Measurements from ENCODE around the gene TP53BP2.
"Not testable (repeated sequence)": the region's sequence is repeated elsewhere in the genome, so short reads cannot be mapped to it uniquely, and the experiment has no call there.

Gene TP53BP2

DNA sequence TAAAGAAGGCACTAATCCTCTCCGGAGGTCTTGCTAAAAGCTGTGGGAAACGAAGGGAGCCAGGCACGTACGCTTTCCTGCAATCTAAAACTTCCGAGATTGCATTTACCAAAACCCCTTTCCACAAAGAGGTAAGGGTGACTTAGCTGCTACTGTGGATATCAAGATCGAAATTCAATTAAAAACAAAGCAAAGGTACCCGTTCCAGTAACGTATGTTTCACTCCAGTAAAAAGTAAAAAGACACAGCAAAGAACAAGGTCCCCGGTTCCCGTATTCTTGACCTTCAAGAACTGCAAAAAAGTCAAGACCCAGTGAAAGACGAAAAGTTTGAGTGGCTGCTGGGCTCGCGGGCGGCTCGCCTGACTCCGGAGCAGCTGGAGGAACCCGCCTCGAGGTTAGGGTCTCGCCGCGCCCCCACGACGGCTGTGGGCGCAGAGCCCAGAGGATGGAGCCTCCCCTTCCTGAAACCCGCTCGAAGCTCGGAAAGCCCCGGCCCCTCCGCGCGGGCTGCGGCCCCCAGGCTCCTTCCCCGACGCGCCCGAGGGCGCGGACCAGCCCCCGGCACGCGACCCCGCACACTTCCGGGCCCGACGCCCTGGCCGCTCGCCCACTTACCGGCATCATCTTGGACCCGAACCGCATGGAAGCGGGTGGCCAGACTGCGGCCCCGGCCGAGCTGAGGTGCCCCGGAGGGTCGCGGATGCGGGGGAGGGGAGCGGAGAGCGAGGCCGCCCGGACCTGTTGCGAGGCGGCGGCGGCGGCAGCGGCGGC is 524 bp downstream of the TP53BP2 start:
- peak overlapping the region; percentile 79 for H3K4me3 ChIP-seq (ENCODE audit: low read depth, low read length)
- TF ChIP-seq POLR2A (IDR thresholded peaks at IDR 0.05; ENCODE audit: extremely low read depth, insufficient read length) (no peak), MYC (IDR thresholded peaks at IDR 0.05; ENCODE audit: low read depth, low read length) (no peak)
- TF ChIP-seq, protein P1, sequence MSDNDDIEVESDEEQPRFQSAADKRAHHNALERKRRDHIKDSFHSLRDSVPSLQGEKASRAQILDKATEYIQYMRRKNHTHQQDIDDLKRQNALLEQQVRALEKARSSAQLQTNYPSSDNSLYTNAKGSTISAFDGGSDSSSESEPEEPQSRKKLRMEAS (IDR thresholded peaks at IDR 0.05; ENCODE audit: low read depth, low read length), result peak; percentile 20; the same call in 1 of the 2 replicates
- TF ChIP-seq, protein P2, sequence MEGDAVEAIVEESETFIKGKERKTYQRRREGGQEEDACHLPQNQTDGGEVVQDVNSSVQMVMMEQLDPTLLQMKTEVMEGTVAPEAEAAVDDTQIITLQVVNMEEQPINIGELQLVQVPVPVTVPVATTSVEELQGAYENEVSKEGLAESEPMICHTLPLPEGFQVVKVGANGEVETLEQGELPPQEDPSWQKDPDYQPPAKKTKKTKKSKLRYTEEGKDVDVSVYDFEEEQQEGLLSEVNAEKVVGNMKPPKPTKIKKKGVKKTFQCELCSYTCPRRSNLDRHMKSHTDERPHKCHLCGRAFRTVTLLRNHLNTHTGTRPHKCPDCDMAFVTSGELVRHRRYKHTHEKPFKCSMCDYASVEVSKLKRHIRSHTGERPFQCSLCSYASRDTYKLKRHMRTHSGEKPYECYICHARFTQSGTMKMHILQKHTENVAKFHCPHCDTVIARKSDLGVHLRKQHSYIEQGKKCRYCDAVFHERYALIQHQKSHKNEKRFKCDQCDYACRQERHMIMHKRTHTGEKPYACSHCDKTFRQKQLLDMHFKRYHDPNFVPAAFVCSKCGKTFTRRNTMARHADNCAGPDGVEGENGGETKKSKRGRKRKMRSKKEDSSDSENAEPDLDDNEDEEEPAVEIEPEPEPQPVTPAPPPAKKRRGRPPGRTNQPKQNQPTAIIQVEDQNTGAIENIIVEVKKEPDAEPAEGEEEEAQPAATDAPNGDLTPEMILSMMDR (IDR thresholded peaks at IDR 0.05; ENCODE audit: low read depth, low read length), result no peak

DNA sequence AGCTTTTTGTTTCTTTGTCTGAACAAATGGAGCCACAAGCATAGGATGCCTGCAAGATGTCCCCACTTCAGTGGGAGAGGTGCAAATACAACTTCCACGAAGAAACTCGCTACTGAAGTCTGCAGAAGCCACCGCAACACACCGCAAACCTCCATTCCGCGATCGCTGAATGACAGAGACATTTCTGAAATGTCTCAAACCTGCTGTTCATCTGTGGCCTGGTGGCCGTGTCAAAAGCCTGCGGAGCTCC is 1.0 kb downstream of the TP53BP2 start:
- no peak for DNase-seq (ENCODE audit: low read depth)
- TF ChIP-seq POLR2A (IDR thresholded peaks at IDR 0.05; ENCODE audit: extremely low read depth, insufficient read length) (no peak), MYC (IDR thresholded peaks at IDR 0.05; ENCODE audit: low read depth, low read length) (no peak)
- TF ChIP-seq, protein P2 (IDR thresholded peaks at IDR 0.05; ENCODE audit: low read depth, low read length), result no peak
- TF ChIP-seq, protein P1 (IDR thresholded peaks at IDR 0.05; ENCODE audit: low read depth, low read length), result peak; percentile 17; the same call in 1 of the 2 replicates
- H3K4me3 ChIP-seq (ENCODE audit: low read depth, low read length), result peak overlapping the region; percentile 79

More for the DNA sequence above, 524 bp downstream of the TP53BP2 start:
- peak; percentile 70 for DNase-seq (ENCODE audit: low read depth)

DNA sequence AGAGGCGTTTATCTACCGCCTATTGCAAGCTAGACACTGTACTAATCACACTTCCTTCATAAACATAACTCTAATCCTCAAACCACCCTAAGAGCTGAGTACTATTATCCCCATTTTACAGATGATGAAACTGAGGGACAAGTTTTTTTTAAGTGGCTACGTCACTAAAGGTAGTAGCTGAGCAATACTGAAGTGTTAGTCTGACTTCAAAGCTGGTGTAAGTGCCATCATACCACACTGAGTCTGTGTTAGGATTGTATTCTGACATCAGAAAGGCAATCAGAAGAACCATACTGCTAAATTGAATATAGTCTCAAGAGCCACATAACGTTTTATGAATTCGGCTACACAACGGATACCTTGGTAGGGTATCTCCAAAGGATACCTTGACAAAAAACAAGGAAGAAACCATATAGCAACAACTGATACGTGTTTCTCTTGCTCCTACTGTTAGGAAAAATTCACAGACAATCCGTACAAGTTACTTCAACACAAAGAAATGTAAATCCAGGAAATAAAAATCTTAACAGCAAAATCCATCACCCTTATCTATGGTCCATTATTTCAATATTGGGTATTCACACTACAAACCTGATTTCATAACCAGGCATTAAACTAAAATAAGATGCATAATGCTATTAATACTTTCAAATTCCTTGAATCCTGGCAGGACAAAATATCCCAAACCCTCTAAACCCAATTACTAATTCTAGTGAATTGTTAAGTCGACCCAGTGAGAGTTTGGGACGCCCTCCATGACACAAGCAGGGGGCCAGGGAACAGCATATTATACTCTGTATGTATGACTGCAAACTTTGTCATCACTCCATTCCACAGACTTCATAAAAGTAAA is 1.6 kb downstream of the TP53BP2 start:
- peak overlapping the region; percentile 79 for H3K4me3 ChIP-seq (ENCODE audit: low read depth, low read length)
- TF ChIP-seq, protein P2 (IDR thresholded peaks at IDR 0.05; ENCODE audit: low read depth, low read length), result no peak
- no peak for TF ChIP-seq POLR2A (IDR thresholded peaks at IDR 0.05; ENCODE audit: extremely low read depth, insufficient read length)
- no peak for TF ChIP-seq MYC (IDR thresholded peaks at IDR 0.05; ENCODE audit: low read depth, low read length)
- TF ChIP-seq, protein P1 (IDR thresholded peaks at IDR 0.05; ENCODE audit: low read depth, low read length), result no peak
- DNase-seq (ENCODE audit: low read depth), result no peak

DNA sequence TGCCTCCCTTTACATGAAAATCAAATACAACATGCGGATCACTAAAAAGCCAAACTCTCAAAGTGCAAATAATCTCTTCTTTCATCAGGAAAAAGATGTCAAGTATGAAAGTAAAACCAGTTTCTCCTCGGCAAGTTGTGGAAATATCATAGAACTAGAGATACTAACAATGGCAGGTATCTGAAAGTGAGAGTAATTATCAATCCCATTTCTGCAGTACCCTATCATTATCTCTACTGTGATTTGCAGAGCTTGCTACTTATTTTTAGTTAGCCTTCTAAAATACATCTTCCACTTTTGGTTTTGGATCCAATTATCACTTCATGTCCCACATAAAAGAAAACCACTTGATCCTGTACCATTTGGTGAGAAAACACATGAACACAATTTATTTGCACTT is 3.0 kb downstream of the TP53BP2 start:
- no peak for DNase-seq (ENCODE audit: low read depth)
- peak overlapping the region; percentile 13 for H3K4me3 ChIP-seq (ENCODE audit: low read depth, low read length)
- no peak for TF ChIP-seq POLR2A (IDR thresholded peaks at IDR 0.05; ENCODE audit: extremely low read depth, insufficient read length)
- TF ChIP-seq MYC (IDR thresholded peaks at IDR 0.05; ENCODE audit: low read depth, low read length), result no peak
- TF ChIP-seq, protein P2 (IDR thresholded peaks at IDR 0.05; ENCODE audit: low read depth, low read length), result no peak
- TF ChIP-seq, protein P1 (IDR thresholded peaks at IDR 0.05; ENCODE audit: low read depth, low read length), result no peak

DNA sequence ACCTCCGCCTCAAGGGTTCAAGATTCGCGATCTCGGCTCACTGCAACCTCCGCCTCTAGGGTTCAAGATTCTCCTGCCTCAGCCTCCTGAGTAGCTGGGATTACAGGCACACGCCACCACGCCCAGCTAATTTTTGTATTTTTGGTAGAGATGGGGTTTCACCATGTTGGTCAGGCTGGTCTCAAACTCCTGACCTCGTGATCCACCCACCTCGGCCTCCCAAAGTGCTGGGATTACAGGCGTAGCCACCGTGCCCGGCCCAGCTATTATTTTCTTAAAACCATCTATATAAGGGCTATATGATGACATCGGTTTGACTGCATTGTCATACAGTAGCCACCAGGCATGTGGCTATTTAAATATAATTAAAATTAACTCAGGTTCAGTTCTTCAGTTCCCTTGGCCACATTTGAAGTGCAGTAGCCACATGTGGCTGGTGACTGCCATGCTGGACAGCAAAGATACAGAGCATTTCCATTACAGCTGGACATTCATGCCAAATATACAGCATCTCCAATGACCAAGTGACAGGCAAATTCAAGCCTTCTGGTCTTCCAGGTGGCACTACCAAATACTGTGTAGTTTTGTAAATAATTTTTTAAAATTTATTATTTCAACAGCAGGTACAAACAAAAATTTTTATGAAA is 3.6 kb downstream of the TP53BP2 start:
- H3K4me3 ChIP-seq (ENCODE audit: low read depth, low read length); DNase-seq (ENCODE audit: low read depth): not testable (repeated sequence)

DNA sequence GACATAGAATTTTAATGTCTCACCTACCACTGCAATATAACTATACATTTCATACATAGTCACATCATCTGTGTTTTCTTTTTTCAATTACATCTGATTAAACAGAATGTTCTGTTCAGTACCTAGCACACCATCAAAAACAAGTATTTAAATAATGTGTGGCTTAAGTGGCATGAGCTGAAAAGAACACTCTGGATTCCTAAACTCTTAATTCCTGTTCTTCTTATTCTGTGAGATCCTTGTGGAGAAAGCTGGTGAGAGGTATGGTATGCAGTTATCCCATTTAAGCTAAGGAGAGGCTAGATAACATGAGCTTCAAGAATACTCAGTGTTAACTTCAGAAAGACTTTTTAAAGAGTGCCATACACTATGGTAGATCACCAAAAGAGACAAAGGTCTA is 5.5 kb downstream of the TP53BP2 start:
- no peak for DNase-seq (ENCODE audit: low read depth)
- TF ChIP-seq, protein P2 (IDR thresholded peaks at IDR 0.05; ENCODE audit: low read depth, low read length), result no peak
- no peak for TF ChIP-seq MYC (IDR thresholded peaks at IDR 0.05; ENCODE audit: low read depth, low read length)
- no peak for TF ChIP-seq POLR2A (IDR thresholded peaks at IDR 0.05; ENCODE audit: extremely low read depth, insufficient read length)
- TF ChIP-seq, protein P1 (IDR thresholded peaks at IDR 0.05; ENCODE audit: low read depth, low read length), result no peak
- no peak overlapping the region for H3K4me3 ChIP-seq (ENCODE audit: low read depth, low read length)
